Right kidney (tissue), 1 donor: ENCODE measurements around the gene VWF.
"Not testable (repeated sequence)": the region's sequence is repeated elsewhere in the genome, so short reads cannot be mapped to it uniquely, and the experiment has no call there.

Experiments used
- DNase-seq: peaks from one replicate; pipeline ENCODE4 v3.0.0-alpha.2; 2016

Gene VWF

GRCh38 chr12:6032726-6033125, 91.7 kb downstream of the VWF start:
- no peak for DNase-seq

- DNase-seq = no peak
Measured at GRCh38 chr12:6031001-6031400, 93.5 kb downstream of the VWF start.

GRCh38 chr12:6030081-6030480, 94.4 kb downstream of the VWF start:
- no peak for DNase-seq

- DNase-seq = no peak
Measured at GRCh38 chr12:6029401-6029800, 95.1 kb downstream of the VWF start.

GRCh38 chr12:6026998-6027397, 97.5 kb downstream of the VWF start:
- no peak for DNase-seq

DNA sequence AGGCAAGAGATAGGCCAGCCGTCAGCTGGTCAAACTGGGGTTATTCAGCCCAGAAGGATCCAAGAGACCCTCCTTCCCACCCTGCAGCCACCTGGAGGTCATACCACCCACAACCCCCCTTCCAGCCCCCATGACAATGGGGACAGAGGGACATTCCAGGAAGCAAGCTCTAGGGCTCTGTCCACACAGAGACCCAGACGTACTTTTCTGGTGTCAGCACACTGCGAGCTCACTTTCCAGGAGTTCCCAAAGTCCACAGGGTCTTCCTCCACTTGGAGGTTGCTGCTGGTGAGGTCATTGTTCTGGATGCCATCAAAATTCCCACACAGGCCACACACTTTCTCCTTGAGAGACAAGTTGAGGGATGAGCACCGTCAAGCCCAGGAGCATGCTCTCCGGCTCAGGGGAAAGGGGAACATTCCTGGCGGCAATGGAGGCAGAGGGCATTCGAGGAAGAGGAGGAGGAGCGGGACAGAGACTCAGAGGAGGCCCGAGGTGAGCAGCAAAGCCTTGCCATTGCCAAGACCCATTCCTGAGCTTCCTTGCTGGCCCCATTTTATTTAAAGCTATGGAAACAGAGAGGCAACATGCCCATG, 98.7 kb downstream of the VWF start:
- DNase-seq = not testable (repeated sequence)

DNA sequence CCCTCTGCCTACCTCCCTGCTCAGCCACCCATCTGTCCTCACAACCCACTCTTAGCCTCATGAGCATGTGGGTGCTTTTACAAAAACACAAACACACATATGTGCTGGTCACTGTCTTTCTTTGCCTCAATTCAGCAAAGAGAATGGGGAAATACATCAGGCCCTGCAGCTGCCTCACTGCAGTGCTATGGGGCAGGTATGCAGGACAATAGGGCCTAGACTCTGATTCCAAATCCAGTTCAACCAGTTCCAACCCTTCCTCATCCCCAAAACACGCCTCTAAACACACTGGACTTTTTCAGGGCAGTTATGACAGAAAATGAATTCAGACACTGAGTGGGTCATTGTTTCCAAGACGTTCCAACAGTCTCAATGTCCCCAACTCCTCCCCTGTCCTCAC, 100.4 kb downstream of the VWF start:
- DNase-seq = not testable (repeated sequence)

DNA sequence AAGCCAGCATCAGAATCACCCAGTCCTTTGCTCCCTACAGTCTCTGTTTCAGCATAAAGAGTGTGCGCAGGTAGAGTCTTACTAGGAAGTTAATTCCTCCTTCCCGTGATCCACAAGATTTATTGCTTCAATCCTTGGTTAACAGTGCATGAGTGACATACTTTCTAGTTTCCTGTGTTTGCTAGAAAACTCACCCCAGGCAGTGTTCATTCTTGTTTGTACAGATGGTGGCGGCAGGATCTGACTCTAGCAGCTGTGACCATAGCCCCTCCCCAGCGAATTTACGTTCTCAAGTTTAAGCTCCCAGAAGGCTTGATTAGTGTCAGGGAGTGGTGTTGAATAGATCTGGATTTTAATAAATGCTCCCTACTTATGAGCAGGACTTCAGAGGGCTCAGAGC, 103.5 kb downstream of the VWF start:
- DNase-seq = peak; percentile 37

- DNase-seq = peak; percentile 32
Measured at GRCh38 chr12:6020511-6020910, 104.0 kb downstream of the VWF start.

DNA sequence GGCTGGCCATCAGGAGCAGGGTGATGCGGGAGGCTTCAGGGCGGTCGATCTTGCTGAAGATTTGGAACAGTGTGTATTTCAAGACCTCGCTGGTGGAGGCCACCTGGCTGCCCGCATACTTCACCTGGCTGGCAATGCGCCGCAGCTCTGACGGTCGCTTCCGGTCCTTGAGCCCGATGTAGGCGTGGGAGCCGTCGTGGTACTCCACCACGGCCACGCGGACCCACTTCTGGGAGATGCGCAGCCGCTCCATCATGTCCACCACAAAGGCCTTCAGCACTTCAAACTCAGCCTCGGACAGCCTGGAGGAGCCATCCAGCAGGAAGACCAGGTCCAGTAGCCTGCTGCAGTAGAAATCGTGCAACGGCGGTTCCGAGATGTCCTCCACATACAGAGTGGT, 105.2 kb downstream of the VWF start:
- DNase-seq = not testable (repeated sequence)

GRCh38 chr12:6018265-6018664, 106.2 kb downstream of the VWF start:
- DNase-seq = no peak

- no peak for DNase-seq
Measured at GRCh38 chr12:6016756-6017155, 107.7 kb downstream of the VWF start.

GRCh38 chr12:6016004-6016403, 108.5 kb downstream of the VWF start:
- DNase-seq = not testable (repeated sequence)

GRCh38 chr12:6015271-6015670, 109.2 kb downstream of the VWF start:
- not testable (repeated sequence) for DNase-seq

- DNase-seq = not testable (repeated sequence)
Measured at GRCh38 chr12:6010631-6011350, 113.7 kb downstream of the VWF start.

- no peak for DNase-seq
Measured at GRCh38 chr12:5997260-5997659, 127.2 kb downstream of the VWF start.

DNA sequence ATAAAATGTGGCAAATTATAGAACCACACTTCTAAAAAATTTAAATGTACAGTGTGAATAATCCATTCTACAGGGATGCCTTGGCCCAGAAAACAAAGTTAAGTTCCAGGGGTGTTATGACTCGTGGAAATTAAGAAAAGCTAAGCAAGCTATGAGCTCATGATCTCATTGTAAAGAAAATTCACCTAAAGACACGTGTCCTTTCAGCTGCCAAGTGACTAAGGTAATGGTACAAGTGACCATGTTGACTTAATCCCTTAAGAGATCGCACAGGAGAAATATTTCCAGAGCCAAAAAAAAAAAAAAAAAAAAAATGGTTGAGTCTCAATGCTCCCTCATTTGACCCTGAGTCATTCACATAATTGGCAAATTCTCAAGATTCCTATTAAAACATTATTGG, 128.0 kb downstream of the VWF start:
- no peak for DNase-seq

DNA sequence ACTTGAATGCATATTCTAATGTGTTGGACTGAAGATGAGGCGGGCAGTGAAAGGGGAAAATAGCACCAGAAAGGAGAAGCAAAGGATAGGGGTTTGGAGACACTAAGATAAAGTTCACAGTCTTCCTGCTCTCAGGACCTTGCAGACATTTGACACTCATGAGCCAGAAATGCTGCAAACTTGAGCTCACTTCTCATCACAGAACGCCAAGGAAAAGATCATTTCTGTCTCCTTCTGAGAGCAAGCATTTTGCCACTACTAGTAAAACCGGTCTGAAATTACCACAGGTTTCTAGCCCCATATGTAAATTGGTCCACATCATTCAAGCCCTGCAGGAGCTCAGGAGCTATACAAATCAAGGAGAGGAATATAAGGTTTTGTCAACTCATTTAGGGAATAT, 134.8 kb downstream of the VWF start:
- no peak for DNase-seq

DNA sequence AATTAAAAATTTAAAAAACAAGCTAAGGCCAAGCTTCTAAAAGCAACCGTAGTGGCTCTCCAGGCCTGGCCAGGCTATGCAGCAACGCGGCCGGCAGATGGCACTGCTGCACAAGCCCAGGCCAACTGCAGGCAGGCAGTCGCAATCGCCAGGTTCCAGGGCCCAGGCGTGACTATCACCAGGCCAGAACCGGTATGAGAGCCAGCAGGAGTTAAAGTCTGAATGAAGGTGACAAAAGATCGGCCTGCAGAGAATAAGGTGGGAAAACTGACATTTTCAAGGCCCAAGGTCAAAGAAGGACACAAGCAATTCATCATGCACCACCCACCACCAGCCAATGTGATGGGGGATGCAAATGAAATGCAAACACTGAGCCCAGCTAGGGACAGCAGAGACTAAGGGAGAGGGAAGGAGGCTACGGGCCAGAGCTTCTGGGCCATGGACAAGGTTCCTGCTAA, 135.8 kb downstream of the VWF start:
- peak; percentile 69 for DNase-seq

DNA sequence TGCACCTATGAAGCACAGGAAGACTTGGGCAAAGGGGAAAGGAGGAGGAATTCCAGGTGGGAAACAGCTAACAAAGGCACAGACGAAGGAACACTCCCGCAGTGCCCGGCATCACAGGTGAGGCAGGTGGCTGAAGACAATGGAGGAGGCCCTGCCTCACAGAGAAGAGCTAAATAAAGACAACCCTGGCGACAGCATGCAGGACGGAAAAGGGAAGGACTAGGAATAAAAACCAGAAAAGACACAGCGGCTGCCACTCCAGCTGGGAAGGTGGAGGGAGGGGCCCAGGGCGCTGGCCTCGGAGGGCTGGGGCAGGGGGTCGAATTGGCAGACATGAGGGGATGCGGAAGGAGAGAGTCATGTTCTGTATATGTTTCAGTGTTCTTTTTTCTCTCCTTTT, 136.4 kb downstream of the VWF start:
- no peak for DNase-seq

GRCh38 chr12:5987573-5987972, 136.9 kb downstream of the VWF start:
- no peak for DNase-seq

DNA sequence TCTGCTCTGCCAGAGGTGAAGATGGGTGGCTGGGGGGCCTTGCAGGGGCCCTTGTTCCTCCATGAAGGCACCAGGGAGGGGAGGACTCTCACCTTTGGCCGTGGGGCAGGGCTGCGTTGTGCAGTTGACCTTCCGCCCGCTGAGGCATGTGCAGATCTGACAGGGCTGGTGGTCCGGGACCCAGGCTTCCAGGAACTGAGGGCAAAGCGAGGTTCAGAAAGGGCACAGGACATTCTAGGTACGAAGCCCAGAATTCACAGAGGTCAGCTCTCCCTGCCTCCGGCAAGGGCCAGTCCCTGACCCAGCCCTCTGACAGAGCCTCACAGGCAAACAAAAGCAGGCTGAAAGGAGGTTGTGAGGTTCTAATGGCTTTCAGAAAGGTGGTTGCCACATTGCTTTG, 139.0 kb downstream of the VWF start:
- no peak for DNase-seq

GRCh38 chr12:5984873-5985272, 139.6 kb downstream of the VWF start:
- no peak for DNase-seq

- no peak for DNase-seq
Measured at GRCh38 chr12:5982106-5982505, 142.4 kb downstream of the VWF start.
